Neural progenitor cell (in vitro differentiated cells): Measurements from ENCODE around the gene MAGEA8. TPM values are rescaled to one million over a fixed set of nuclear protein-coding genes. Genes with fewer than 3 reads are reported as not detected.
"Not testable (repeated sequence)": the region's sequence is repeated elsewhere in the genome, so short reads cannot be mapped to it uniquely, and the experiment has no call there.

Experiments used
- DNase-seq: peaks from one replicate; pipeline ENCODE4 v3.0.0-alpha.2; 2016; ENCODE audit warnings: low spot score
- H2AFZ ChIP-seq: fragments of 200-600 bp; sonication (generic); replicated peaks from 2 replicates; pipeline ENCODE4 v1.6.1; 2016; ENCODE audit warnings: antibody characterized with exemption
- H3F3A ChIP-seq: fragments of 200-600 bp; sonication (generic); 2 replicates; pipeline ENCODE4 v1.6.1; 2016; ENCODE audit warnings: antibody characterized with exemption, low read depth
- H3K27ac ChIP-seq: fragments of 200-600 bp; sonication (generic); 2 replicates; pipeline ENCODE4 v1.5.1; 2016; ENCODE audit warnings: mild to moderate bottlenecking
- H3K27me3 ChIP-seq: fragments of 200-600 bp; sonication (generic); 2 replicates; pipeline ENCODE4 v1.6.1; 2016; ENCODE audit warnings: mild to moderate bottlenecking, moderate library complexity
- H3K36me3 ChIP-seq: fragments of 200-600 bp; sonication (generic); 2 replicates; pipeline ENCODE4 v1.5.1; 2016
- H3K4me1 ChIP-seq: fragments of 200-600 bp; sonication (generic); 2 replicates; pipeline ENCODE4 v1.6.1; 2016; ENCODE audit warnings: mixed run types
- H3K4me2 ChIP-seq: fragments of 200-600 bp; sonication (generic); 2 replicates; pipeline ENCODE4 v1.6.1; 2016
- H3K4me3 ChIP-seq: fragments of 200-600 bp; sonication (generic); 2 replicates; pipeline ENCODE4 v1.5.1; 2016
- H3K79me2 ChIP-seq: fragments of 200-600 bp; sonication (generic); 2 replicates; pipeline ENCODE4 v1.6.1; 2016; ENCODE audit warnings: low read depth
- H3K9ac ChIP-seq: fragments of 200-600 bp; sonication (generic); 2 replicates; pipeline ENCODE4 v1.6.1; 2016
- H3K9me3 ChIP-seq: fragments of 200-600 bp; sonication (generic); 2 replicates; pipeline ENCODE4 v1.5.1; 2016; ENCODE audit warnings: low read depth
- H4K20me1 ChIP-seq: fragments of 200-600 bp; sonication (generic); 2 replicates; pipeline ENCODE4 v1.6.1; 2016; ENCODE audit warnings: low read depth
- H3K27ac Mint-ChIP-seq: 3 replicates; pipeline ENCODE4 v1.8.0; 2021; ENCODE audit warnings: mixed read lengths
- H3K27me3 Mint-ChIP-seq: 2 replicates; pipeline ENCODE4 v1.8.0; 2022; ENCODE audit warnings: low read depth, mild to moderate bottlenecking, inconsistent platforms, moderate library complexity, mixed read lengths; ENCODE audit not compliant: insufficient read depth
- H3K36me3 Mint-ChIP-seq: 3 replicates; pipeline ENCODE4 v1.8.0; 2021; ENCODE audit warnings: mixed read lengths
- H3K4me1 Mint-ChIP-seq: 3 replicates; pipeline ENCODE4 v1.8.0; 2021; ENCODE audit warnings: mixed read lengths
- H3K4me3 Mint-ChIP-seq: 3 replicates; pipeline ENCODE4 v1.8.0; 2021; ENCODE audit warnings: mild to moderate bottlenecking, moderate library complexity, mixed read lengths
- H3K9me3 Mint-ChIP-seq: 3 replicates; pipeline ENCODE4 v1.8.0; 2020; ENCODE audit warnings: mixed read lengths
- total RNA-seq: library from RNA; depleted of rRNA; stranded (reverse); fragments of >200 nt; gene quantifications from 2 replicates; pipeline ENCODE4 v1.2.3, GENCODE V29; 2015; ENCODE audit warnings: low replicate concordance

The MAGEA8 gene
- total RNA-seq, 1 donor from 2014 or later, result not detected

- H3K4me1 Mint-ChIP-seq, H4K20me1 ChIP-seq, H3K4me3 Mint-ChIP-seq, H3K27me3 ChIP-seq, H3K79me2 ChIP-seq, H3K4me3 ChIP-seq, H3K27ac Mint-ChIP-seq, H3K27me3 Mint-ChIP-seq, H2AFZ ChIP-seq, H3K36me3 ChIP-seq, DNase-seq, H3K4me1 ChIP-seq, H3K9ac ChIP-seq, H3K27ac ChIP-seq, H3K9me3 ChIP-seq, H3K4me2 ChIP-seq, H3F3A ChIP-seq, H3K9me3 Mint-ChIP-seq, H3K36me3 Mint-ChIP-seq: not testable (repeated sequence)
These were observed 46.4 kb downstream of the MAGEA8 start for GRCh38 chrX:149927245-149927963.

GRCh38 chrX:149927964-149928258, 46.9 kb downstream of the MAGEA8 start:
- H3K27ac Mint-ChIP-seq, H3K27ac ChIP-seq, H3F3A ChIP-seq, H3K4me1 ChIP-seq, H3K79me2 ChIP-seq, H3K9me3 ChIP-seq, H3K4me3 ChIP-seq, H3K27me3 Mint-ChIP-seq, H3K36me3 Mint-ChIP-seq, H3K9ac ChIP-seq, H3K4me2 ChIP-seq, H3K4me1 Mint-ChIP-seq, H3K27me3 ChIP-seq, H4K20me1 ChIP-seq, H2AFZ ChIP-seq, H3K36me3 ChIP-seq, H3K9me3 Mint-ChIP-seq, DNase-seq, H3K4me3 Mint-ChIP-seq: not testable (repeated sequence)

- H2AFZ ChIP-seq, H3K4me1 ChIP-seq, H3K27ac ChIP-seq, H3K9me3 ChIP-seq, H3F3A ChIP-seq, H3K27me3 ChIP-seq, H3K27me3 Mint-ChIP-seq, H3K9me3 Mint-ChIP-seq, H3K36me3 Mint-ChIP-seq, H3K79me2 ChIP-seq, DNase-seq, H3K9ac ChIP-seq, H3K36me3 ChIP-seq, H3K4me3 Mint-ChIP-seq, H3K4me2 ChIP-seq, H3K4me1 Mint-ChIP-seq, H4K20me1 ChIP-seq, H3K27ac Mint-ChIP-seq, H3K4me3 ChIP-seq: not testable (repeated sequence)
These were observed 47.7 kb downstream of the MAGEA8 start for GRCh38 chrX:149928635-149929034.

- H3K9ac ChIP-seq, H3K27ac Mint-ChIP-seq, H3K4me1 ChIP-seq, H3F3A ChIP-seq, H4K20me1 ChIP-seq, H3K4me3 ChIP-seq, DNase-seq, H3K4me1 Mint-ChIP-seq, H3K36me3 ChIP-seq, H3K4me3 Mint-ChIP-seq, H2AFZ ChIP-seq, H3K27me3 Mint-ChIP-seq, H3K27ac ChIP-seq, H3K79me2 ChIP-seq, H3K4me2 ChIP-seq, H3K36me3 Mint-ChIP-seq, H3K27me3 ChIP-seq, H3K9me3 ChIP-seq, H3K9me3 Mint-ChIP-seq: not testable (repeated sequence)
These were observed 48.4 kb downstream of the MAGEA8 start, which contains the start of gene HSFX4 for GRCh38 chrX:149929400-149929799. Gene HSFX4 (plus strand): TSS chrX:149929573. CDS start chrX:149929645, 72 bp downstream.

- not testable (repeated sequence) for H3K9ac ChIP-seq, H3K27me3 Mint-ChIP-seq, H3K4me2 ChIP-seq, H3K4me3 ChIP-seq, H4K20me1 ChIP-seq, H3K27ac Mint-ChIP-seq, H3F3A ChIP-seq, H3K36me3 Mint-ChIP-seq, H3K79me2 ChIP-seq, H3K27ac ChIP-seq, H2AFZ ChIP-seq, H3K4me3 Mint-ChIP-seq, H3K27me3 ChIP-seq, H3K9me3 Mint-ChIP-seq, H3K9me3 ChIP-seq, H3K36me3 ChIP-seq, DNase-seq, H3K4me1 ChIP-seq, H3K4me1 Mint-ChIP-seq
These were observed 50.4 kb downstream of the MAGEA8 start for GRCh38 chrX:149931355-149931754.

GRCh38 chrX:149932150-149932549, 51.2 kb downstream of the MAGEA8 start:
- H3K27ac Mint-ChIP-seq, H3K4me3 ChIP-seq, H3K4me2 ChIP-seq, H3K4me1 Mint-ChIP-seq, H3K79me2 ChIP-seq, H3K9me3 Mint-ChIP-seq, H3K9me3 ChIP-seq, H3K27ac ChIP-seq, H3K4me3 Mint-ChIP-seq, H3F3A ChIP-seq, H2AFZ ChIP-seq, H3K36me3 Mint-ChIP-seq, H3K36me3 ChIP-seq, H3K4me1 ChIP-seq, H3K9ac ChIP-seq, H3K27me3 Mint-ChIP-seq, H4K20me1 ChIP-seq, DNase-seq, H3K27me3 ChIP-seq: not testable (repeated sequence)

- not testable (repeated sequence) for H3K27me3 ChIP-seq, H3K36me3 ChIP-seq, H3K9me3 ChIP-seq, H4K20me1 ChIP-seq, H3K9me3 Mint-ChIP-seq, H3K4me1 ChIP-seq, H3K4me3 Mint-ChIP-seq, H3F3A ChIP-seq, H3K27ac Mint-ChIP-seq, H3K9ac ChIP-seq, H3K27me3 Mint-ChIP-seq, H3K27ac ChIP-seq, H3K36me3 Mint-ChIP-seq, H3K4me3 ChIP-seq, H3K4me2 ChIP-seq, H2AFZ ChIP-seq, H3K4me1 Mint-ChIP-seq, DNase-seq, H3K79me2 ChIP-seq
These were observed 52.0 kb downstream of the MAGEA8 start for GRCh38 chrX:149932970-149933369.

GRCh38 chrX:149933547-149933946, 52.6 kb downstream of the MAGEA8 start:
- not testable (repeated sequence) for H3K9me3 Mint-ChIP-seq, H3K36me3 Mint-ChIP-seq, H3K9ac ChIP-seq, H2AFZ ChIP-seq, H3K27ac ChIP-seq, H4K20me1 ChIP-seq, H3F3A ChIP-seq, H3K27ac Mint-ChIP-seq, DNase-seq, H3K9me3 ChIP-seq, H3K36me3 ChIP-seq, H3K4me2 ChIP-seq, H3K27me3 ChIP-seq, H3K4me1 Mint-ChIP-seq, H3K4me3 Mint-ChIP-seq, H3K27me3 Mint-ChIP-seq, H3K4me1 ChIP-seq, H3K4me3 ChIP-seq
- H3K79me2 ChIP-seq, result peaks cover 11% of the 10 kb centered on the region
